ENCODE measurements around the gene APLP1.
"Not testable (repeated sequence)": the region's sequence is repeated elsewhere in the genome, so short reads cannot be mapped to it uniquely, and the experiment has no call there.

The APLP1 gene

DNA sequence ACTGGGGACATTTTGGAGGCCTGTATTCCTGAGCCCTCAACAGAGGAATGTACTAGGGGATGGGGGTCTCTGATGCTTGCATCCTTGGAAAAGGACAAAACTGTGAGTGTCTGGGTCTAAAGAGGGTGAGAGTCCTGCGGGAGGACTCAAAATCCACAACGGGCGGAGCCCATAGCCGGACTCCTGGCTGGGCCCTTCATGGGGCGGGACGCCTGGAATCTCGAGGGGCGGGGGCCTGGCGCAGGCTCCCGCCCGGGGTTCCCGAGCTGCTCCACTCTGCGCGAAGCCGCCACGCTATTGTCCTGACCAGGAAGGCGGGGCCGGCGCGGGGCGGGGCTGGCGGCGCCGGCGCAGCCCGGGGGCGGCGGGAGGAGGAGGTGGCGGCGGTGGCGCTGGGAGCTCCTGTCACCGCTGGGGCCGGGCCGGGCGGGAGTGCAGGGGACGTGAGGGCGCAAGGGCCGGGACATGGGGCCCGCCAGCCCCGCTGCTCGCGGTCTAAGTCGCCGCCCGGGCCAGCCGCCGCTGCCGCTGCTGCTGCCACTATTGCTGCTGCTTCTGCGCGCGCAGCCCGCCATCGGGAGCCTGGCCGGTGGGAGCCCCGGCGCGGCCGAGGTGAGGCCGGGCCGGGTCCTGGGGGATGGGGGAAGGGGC is at the start of gene APLP1:
APLP1 (plus strand) TSS at position 403 of the 651 bp plus-strand sequence; CDS start at position 466, 63 bp downstream.
- in situ Hi-C loops (cut with MboI; ENCODE audit: low sequenced_read_pairs): no loop called here

DNA sequence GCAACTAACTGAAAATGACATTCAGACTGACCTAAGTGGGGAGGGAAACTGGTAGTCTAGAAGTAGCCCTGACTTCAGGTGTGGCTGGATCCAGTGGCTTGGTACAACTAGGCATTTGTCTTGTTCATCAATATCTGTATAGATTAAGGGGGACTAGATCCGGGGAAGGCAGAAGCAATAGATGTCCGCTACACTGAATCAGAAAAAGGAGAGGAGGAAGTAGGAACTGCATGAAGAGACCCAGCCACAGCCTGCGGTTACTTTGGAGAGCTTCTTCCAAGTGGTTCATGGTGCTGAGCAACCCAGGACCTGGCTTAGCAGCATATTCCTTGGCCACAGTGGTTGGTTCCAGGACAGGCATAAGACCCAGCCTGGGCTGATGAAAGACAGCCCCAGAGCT is 45.8 kb upstream of the APLP1 start:
- in situ Hi-C loops (cut with MboI; ENCODE audit: low sequenced_read_pairs): no loop called here

DNA sequence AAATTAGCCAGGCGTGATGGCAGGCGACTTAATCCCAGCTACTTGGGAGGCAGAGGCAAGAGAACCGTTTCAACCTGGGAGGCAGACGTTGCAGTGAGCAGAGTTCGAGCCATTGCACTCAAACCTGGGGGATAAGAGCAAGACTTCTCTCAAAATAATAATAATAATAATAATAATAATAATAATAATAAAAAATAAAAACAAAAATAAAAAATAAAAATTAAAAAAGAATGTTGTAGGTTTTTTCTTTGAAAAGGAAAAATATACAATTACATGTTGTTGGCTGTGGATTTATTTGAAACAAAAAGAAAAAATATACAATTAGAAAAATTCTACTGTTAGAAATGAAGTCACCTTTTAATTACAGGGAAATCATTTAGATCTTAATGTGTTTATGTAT is 44.2 kb upstream of the APLP1 start:
- in situ Hi-C loops (cut with MboI; ENCODE audit: low sequenced_read_pairs): no loop called here

DNA sequence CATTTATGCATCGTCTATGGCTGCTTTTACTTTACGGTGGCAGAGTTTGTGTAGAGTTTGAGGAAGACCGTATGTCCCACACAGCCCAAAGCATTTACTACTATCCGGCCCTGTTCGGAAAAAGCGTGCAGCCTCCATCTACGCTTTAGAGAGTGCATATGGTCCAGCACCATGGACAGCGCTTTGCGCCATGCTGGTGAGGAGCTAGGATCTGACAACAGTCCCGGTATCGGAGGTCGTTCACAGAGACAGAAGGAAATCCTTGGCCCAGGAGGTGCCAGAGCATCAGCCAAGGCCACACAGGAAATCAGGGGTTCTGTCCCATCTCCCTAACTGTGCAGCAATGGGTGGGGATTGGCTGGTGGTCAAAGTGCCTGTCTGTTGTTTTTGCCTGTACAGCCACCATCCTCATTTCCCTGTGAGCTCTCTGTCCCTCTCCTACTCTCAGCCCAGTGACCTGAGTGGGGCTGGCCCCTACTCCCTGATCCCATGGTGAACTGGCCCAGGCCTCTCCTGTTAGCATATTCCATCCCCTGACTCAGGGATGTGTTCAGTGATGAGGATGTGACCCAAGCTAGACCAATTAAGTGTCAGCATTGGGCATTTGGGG is 39.6 kb upstream of the APLP1 start:
- in situ Hi-C loops (cut with MboI; ENCODE audit: low sequenced_read_pairs): no loop called here

DNA sequence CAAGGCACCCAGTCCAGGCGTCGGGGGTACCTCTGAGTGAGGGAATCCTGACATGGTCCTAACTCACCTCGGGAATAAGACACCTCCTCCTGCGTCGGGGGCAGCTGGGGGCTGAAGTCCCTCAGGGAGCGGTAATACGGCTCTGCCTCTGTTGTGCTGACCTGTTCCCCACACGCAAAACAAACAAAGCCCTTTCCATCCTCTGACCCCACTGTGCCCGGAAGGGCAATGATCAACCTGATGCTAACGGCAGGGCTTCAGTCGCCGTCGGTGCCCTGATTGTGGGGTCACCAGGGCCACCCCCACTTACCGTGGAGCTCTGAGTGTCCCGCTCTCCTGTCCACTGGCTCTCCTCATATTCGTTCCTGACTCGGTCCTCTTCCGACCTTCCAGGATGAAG is 37.4 kb upstream of the APLP1 start:
- in situ Hi-C loops (cut with MboI; ENCODE audit: low sequenced_read_pairs): no loop called here

DNA sequence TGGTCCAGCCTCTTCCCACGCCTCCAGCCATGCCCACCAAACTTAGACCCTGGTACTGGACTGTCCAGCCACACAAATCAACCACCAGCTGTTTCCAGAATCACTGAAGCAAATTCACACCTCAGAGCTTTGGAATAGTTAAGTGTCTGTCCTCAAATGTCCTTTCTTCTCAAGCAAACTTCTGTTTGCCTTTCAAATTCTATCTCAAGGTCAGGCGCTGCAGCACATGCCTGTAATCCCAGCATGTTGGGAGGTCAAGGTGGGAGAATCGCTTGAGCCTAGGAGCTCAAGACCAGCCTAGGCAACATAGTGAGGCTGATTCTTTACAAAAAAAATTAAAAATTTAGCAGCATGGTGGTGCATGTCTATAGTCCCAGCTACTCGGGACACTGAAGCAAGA is 36.3 kb upstream of the APLP1 start:
- in situ Hi-C loops (cut with MboI; ENCODE audit: low sequenced_read_pairs): no loop called here

DNA sequence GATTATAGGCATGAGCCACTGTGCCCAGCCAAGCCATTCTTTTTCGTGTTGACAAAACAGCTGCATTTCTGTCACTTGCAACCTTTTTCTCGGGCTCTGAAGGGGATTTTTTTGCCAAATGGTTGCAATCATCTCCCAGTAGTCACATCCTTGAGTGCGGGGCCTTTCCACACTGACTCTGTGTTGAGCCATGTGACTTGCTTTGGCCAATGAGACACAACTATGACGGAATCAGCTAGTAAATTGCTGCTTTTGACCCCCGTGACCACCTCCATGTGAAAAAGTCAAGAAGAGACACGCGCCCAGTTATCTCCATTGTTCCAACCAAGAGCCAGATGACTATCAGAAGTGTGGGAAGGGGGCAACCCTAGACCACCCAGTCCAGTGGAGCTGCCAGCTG is 34.4 kb upstream of the APLP1 start:
- in situ Hi-C loops (cut with MboI; ENCODE audit: low sequenced_read_pairs): no loop called here

DNA sequence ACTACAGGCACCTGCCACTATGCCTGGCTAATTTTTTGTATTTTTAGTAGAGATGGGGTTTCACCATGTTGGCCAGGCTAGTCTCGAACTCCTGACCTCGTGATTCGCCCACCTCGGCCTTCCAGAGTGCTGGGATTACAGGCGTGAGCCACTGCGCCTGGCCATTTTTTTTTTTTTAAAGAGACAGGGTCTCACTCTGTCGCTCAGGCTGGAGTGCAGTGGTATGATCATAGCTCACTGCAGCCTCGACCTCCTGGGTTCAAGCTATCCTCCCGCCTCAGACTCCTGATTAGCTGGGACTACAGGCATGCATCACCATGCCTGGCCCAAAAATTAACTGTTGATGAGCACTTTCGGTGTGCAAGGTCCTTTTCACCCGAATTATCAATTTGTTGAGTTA is 32.3 kb upstream of the APLP1 start:
- in situ Hi-C loops (cut with MboI; ENCODE audit: low sequenced_read_pairs): not testable (repeated sequence)

DNA sequence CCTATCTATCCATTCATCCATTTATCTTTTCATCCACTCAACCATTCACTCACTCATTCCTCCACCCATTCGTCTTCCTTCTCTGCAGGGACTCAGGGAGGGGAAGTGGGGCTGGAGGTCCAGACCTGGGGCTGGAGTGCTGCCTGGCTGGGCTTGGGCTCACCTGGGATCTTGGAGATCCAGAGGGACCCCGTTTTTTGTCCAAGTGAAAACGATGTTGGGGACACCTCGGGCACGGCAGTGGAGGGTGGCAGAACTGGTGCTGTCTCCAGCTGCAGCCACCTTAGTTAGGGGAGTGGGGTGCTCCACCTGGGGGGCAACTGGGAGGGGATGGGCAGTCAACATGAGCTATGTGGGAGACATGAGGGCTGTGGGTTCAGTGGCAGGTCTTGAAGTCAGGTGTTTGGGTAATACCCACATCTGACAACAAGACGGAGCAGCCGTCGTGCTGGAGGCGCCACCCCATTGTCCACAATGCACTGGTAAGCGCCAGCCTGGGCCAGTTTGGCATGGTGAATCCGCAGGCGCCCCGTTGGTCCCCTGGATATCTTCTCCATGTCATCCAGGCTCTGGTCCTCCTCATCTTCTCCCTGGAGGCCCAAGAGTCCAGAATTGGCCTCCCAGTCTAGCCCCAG is 26.3 kb upstream of the APLP1 start:
- in situ Hi-C loops (cut with MboI; ENCODE audit: low sequenced_read_pairs): no loop called here

DNA sequence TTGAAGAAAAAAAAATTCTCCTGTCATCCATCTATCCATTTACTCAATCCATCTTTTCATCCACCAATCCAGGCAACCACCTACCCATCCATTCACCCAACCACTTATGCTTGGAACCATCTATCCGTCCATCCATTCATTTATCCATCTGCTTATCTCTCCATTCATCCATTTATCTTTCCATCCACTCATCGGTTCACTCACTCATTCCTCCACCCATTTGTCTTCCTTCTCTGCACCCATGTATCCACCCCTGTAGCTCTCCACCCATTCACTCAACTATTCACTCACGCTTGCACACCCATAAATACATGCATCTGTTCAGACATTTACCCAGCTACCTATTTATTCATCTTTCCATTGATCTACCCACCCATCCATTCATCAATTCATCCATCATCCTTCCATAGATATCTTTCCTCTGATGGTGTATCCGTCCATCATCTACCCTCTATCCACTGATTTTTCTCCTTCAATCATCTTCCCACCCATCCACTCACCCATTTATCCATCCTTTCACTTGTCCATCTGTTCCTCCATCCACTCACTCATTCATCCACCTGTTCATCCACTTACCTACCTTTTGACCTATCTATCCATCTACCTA is 25.6 kb upstream of the APLP1 start:
- in situ Hi-C loops (cut with MboI; ENCODE audit: low sequenced_read_pairs): no loop called here

DNA sequence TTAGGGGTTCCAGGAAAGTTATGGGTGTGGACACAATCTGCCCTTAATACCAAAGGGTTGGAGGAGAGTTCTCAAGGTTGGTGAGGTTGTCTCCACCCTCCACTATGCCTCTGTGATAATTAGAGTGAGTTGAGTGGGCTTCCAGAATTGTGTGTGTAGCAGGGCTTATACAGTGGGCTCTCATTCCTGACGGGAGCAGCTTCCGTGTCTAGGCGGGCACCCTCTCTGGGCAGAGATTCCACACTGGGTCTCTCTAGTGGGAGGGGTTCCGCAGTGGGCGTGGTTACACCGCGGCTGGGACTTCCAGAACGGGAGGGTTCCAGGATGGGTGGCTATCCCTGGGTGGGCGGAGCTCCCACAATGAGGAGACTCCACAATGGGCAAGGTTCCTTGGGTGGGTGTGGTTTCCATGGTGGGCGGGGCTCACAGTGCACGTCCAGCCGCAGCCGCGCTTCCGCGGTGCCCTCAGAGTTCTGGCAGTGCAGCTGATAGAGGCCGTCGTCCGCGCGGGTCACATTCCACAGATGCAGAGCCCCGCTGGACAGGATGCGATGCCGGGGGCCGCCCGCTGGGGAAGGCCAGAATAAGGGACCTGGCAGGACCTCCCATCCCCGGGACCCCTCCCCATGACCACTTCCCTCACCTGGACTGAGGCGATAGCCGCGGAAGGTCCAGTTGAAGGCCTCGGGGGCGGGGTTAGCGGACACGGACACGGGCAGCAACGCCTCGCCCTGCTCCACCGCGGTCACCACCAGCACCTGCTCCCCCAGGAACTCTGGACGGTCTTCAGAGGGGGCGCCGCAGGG is 24.5 kb upstream of the APLP1 start:
- in situ Hi-C loops (cut with MboI; ENCODE audit: low sequenced_read_pairs): no loop called here

DNA sequence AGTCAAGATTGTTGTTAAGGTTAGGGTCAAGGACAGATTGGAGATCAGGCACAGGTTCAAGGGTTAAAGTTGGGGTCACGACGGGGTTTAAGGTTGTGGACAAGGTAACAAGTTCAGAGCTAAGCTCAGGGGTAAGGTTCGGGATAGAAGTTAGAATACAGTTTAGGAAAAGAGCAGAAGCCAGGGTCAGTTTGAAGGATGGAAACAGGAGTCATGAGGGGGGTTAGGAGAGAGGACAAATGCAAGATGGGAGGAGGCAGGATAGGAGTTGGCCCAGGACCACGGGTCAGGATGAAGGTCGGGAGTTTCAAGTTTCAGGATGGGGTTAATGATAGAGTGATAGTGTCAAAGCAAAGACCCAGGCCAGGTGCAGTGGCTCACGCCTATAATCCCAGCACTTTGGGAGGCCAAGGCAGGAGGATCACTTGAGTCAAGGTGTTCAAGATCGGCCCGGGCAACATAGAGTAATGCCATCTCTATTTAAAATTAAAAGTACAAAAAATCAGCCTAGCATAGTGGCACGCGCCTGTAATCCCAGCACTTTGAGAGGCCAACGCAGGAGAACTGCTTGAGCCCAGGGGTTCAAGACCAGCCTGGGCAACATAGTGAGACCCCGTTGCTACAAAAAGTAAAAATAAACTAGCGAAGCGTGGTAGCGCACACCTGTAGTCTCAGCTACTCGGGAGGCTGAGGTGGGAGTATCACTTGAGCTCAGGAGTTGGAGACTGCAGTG is 23.7 kb upstream of the APLP1 start:
- in situ Hi-C loops (cut with MboI; ENCODE audit: low sequenced_read_pairs): no loop called here

DNA sequence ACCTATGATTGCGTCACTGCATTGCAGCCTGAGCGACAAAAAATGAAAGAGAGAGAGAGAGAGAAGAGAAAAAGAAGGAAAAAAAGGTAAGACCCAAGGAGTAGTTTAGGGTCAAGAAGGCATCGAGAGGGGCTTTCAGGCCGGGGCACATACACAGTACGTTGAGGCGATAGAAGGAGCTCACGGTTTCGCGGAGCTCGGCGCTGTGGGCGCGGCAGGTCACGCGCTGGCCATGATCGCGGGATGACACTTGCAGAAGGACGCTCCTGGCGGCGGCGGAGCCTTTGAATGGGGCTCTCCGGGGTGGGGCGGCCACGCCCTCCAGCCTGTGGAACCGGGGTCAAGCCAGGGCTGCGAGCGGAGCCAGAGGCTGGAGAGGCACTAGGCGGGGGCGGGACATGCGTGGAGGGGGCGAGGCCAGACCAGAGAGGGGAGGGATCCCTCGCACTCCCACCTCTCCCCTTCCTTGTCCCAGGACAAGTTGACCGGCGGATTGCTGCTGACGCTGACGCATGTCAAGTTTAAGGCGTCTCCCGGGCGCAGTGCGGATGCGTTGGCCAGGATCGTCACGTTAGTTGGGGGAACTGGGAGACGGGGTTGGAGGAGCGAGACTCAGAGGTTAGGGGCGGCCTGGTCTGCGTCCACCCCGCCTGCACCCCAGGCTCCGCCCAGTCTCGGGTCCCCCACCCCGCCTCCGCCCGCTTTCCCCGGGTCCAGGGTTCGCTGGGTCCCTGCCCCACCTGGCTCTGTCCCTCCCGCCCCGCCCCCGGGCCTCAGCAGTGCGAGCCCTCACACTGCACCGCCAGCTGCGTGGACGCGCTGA is 22.9 kb upstream of the APLP1 start:
- in situ Hi-C loops (cut with MboI; ENCODE audit: low sequenced_read_pairs): no loop called here

DNA sequence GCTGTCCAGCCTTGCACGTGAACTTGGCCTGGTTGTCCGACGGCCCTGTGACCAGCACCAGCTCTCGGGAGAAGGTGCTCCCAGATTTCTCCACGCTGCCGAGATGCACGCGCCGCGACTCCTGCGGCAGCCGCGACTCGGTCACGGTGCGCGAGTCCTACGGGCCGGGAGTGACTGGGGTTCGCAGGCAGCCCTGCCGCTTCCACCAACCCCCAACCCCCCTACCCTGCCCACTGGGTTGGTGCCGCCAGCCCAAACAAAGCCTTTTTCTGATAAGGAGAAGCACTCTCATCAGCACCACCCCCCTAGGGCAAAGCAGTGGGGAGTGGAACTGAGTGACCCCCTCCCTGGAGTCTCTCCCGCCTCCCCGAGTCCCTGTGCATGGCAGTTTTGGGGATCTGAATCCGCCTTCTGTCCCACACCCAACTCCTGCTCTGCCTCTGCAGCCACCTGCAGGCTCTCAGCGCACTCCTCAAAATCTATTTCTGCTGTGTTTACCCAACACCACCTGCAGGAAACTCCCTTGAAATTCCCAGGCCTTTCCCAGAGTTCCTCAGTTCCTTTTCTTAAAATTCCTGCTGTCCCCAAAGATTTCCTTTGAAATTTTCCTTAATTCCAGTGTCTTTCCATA is 22.2 kb upstream of the APLP1 start:
- in situ Hi-C loops (cut with MboI; ENCODE audit: low sequenced_read_pairs): no loop called here

DNA sequence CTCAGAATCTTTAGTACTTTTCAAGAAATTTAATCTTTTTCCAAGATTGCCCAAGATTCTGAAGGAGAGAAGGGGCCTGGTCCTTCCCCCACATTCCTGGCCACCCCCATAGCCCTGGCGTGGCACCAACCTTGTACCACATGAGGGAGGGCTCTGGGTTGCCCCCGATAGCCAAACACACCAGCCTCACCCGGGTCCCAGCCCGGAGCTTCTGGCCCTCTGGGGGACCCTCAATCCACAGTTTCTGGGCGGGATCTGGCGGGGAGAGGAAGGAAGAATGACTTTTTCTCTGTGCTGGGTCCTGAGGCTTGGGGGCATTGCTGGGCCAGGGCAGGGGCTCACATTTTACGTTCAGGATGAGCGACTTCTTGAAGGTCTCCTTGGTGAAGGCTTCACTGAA is 20.5 kb upstream of the APLP1 start:
- in situ Hi-C loops (cut with MboI; ENCODE audit: low sequenced_read_pairs): no loop called here

DNA sequence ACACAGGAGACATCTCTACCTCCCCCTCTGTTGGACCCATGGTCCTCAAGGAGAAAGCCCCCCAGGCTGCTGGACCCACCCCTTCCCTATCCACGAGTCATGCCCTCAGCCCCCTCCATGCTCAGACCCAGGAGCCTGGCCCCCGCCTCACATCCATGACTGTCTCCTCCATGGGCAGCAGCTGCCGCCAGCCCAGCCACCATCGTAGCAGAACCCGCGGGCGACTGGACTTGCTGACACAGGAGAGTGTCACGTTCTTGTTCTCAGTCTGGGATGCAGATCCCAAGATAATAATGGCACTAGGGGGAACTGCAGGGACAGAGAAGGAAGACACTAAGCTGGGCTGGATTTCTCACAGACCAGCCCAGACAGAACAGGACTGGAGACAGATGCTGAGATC is 19.9 kb upstream of the APLP1 start:
- in situ Hi-C loops (cut with MboI; ENCODE audit: low sequenced_read_pairs): no loop called here

DNA sequence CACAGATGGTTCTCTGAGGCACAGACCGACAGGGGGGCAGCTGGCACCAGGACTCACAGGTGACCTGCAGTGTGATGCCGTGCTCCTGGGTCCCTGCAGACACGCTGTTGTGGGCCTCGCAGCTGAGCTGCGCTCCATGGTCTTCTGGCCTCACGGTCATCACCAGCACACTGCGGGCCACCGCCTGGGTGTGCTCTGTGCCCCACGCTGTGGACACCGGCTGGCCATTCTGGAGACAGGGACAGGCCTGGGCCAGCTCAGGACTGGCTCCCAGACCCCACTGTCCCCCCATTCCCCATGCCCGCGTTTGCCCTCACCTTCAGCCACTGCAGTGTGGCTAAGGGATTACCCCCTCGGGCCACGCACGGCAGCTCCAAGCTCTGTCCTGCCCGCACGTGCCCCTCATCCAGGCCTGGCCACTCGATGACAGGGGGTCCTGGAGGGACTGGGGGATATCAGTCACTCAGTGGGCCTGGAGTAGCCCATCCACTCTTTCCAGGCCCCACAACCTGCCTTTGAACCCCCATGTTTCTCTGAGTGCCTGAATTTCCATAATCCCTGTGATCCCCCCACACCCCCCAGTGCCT is 19.4 kb upstream of the APLP1 start:
- in situ Hi-C loops (cut with MboI; ENCODE audit: low sequenced_read_pairs): no loop called here

DNA sequence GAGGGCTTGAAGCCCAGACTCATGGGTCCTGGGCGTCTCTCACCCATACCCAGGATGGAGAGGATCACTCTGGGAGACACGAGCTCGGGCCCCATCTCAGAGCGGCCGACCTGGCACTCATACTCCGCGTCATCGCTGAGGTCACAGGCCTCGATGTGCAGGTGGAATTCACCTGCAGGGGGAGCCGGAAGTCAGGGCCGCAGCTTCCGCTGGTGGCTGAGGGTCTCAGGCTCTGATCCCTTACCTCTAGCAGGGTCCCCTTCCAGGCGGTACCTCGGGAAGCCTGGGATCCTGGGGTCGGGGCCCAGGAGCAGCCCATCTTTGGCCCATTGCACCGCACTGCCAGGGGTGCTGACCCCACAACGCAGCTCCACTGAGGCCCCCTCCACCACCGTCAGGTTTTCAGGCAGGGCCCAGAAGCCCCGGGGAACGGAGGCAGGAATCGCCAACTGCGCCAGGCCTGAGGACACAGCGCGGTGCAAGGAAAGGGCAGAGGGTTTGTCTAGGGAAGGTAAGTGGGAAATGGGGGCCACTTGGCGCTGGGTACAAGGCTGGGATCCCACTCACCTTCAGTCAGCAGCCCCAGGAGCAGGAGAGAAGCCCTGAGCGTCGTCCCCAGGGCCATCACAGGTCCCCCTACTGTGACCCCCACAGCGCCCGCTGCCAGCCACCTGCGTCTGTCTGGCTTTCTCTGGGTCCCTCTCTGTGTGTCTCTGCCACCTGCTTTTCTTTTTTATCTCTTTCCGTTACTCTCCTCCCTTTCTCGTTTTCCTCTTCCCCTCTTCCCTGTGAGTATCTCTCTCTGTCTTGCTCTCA is 17.0 kb upstream of the APLP1 start:
- in situ Hi-C loops (cut with MboI; ENCODE audit: low sequenced_read_pairs): no loop called here

Data from HL-60/S4 (cell line).